ENCODE measurements around the gene ACAA1.

GRCh38 chr3:38117163-38117716 lies 19.7 kb downstream of the ACAA1 start:
- TF ChIP-seq, protein P1, sequence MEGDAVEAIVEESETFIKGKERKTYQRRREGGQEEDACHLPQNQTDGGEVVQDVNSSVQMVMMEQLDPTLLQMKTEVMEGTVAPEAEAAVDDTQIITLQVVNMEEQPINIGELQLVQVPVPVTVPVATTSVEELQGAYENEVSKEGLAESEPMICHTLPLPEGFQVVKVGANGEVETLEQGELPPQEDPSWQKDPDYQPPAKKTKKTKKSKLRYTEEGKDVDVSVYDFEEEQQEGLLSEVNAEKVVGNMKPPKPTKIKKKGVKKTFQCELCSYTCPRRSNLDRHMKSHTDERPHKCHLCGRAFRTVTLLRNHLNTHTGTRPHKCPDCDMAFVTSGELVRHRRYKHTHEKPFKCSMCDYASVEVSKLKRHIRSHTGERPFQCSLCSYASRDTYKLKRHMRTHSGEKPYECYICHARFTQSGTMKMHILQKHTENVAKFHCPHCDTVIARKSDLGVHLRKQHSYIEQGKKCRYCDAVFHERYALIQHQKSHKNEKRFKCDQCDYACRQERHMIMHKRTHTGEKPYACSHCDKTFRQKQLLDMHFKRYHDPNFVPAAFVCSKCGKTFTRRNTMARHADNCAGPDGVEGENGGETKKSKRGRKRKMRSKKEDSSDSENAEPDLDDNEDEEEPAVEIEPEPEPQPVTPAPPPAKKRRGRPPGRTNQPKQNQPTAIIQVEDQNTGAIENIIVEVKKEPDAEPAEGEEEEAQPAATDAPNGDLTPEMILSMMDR (IDR thresholded peaks at IDR 0.05) = no peak
- no peak for TF ChIP-seq EZH2 (IDR thresholded peaks at IDR 0.05; ENCODE audit: borderline replicate concordance, insufficient read depth, low read depth, low read length, poor library complexity, severe bottlenecking)

Data from B cell (primary cell).